Activated naive CD8-positive, alpha-beta T cell (primary cell): Measurements from ENCODE around the gene DRAXIN.
"Not testable (repeated sequence)": the region's sequence is repeated elsewhere in the genome, so short reads cannot be mapped to it uniquely, and the experiment has no call there.

ENCODE experiments used
- H3K27ac Mint-ChIP-seq: one replicate; pipeline ENCODE4 v1.8.0; 2021; ENCODE audit warnings: mixed read lengths
- H3K27me3 Mint-ChIP-seq: one replicate; pipeline ENCODE4 v1.8.0; 2021; ENCODE audit warnings: mixed read lengths
- H3K36me3 Mint-ChIP-seq: one replicate; pipeline ENCODE4 v1.8.0; 2021; ENCODE audit warnings: mixed read lengths
- H3K4me1 Mint-ChIP-seq: one replicate; pipeline ENCODE4 v1.8.0; 2021; ENCODE audit warnings: low read depth, mixed read lengths
- H3K4me3 Mint-ChIP-seq: one replicate; pipeline ENCODE4 v1.8.0; 2021; ENCODE audit warnings: mild to moderate bottlenecking, mixed read lengths
- H3K9me3 Mint-ChIP-seq: one replicate; pipeline ENCODE4 v1.8.0; 2021; ENCODE audit warnings: low read depth, mixed read lengths

The DRAXIN gene, protein sequence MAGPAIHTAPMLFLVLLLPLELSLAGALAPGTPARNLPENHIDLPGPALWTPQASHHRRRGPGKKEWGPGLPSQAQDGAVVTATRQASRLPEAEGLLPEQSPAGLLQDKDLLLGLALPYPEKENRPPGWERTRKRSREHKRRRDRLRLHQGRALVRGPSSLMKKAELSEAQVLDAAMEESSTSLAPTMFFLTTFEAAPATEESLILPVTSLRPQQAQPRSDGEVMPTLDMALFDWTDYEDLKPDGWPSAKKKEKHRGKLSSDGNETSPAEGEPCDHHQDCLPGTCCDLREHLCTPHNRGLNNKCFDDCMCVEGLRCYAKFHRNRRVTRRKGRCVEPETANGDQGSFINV

DNA sequence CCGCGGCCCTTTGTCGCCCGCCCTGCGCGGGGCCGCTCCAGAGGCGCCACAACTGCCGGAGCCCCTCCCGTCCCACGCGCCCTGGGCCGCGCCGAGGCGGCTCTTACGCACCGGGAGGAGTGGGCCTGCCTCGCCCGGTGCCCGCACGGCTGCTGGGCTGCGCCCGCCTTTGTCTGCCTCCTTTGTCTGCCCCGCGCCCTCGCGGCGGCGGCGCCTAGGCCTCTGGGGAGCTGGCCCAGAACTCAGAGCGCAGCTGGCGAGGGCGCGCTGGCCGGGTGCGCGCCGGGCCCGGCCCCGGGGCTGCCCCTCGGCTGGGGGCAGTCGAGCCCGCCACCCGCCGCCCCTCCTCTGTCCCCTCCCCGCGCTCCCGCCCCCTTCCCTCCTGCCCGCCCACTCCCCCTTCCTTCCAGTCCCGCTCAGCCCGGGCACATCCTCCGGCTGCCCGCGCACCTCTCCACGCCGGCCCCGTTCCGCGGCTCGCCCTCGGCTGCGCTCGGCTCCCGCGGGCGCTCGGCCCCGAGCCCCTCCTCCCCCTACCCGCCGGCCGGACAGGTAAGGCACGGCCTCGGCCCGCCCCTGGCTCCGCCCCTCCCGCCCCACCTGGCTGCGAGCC lies at the start of gene DRAXIN:
Gene DRAXIN (plus strand): TSS at position 409 of the 613 bp plus-strand sequence. CDS start 14,549 bp downstream, outside the sequence.
- no peak within 1 kb of the TSS for H3K27ac Mint-ChIP-seq
- peaks cover 27% of the 10 kb centered on the region for H3K4me1 Mint-ChIP-seq
- no peaks in the 10 kb centered on the region for H3K9me3 Mint-ChIP-seq
- no peaks in the 10 kb centered on the region for H3K36me3 Mint-ChIP-seq
- H3K27me3 Mint-ChIP-seq = peaks cover 16% of the 10 kb centered on the region
- H3K4me3 Mint-ChIP-seq = peak within 1 kb of the TSS; percentile 81

DNA sequence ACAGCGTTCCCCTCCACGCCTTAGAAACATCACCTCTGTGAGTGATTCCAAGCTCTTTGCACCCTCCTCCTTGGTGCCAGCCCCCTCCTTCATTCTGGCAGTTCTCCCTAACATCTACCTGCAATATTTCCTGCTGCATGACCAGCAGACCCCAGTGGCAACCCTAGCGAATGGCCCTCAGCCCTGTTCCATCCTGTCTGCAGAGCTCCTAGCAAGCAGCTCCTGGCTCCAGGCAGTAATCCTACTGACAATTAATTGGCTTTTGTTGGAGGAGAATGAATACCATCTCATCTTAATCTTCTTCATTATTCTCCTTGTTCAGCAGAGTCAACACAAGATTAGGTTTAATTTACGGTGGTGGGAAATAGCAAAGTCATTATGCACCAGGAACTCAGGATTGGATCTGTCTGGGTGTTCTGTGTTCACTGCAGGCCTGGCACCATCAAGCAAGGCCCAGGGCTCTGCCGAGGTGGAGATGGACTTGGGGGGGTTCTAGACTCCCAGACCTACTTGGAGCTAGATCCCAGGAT lies 49.7 kb upstream of the DRAXIN start:
- H3K4me1 Mint-ChIP-seq = peaks cover 1% of the 10 kb centered on the region
- no peak overlapping the region for H3K4me3 Mint-ChIP-seq
- H3K9me3 Mint-ChIP-seq = no peaks in the 10 kb centered on the region
- peaks cover 1% of the 10 kb centered on the region for H3K27me3 Mint-ChIP-seq
- H3K27ac Mint-ChIP-seq = no peak overlapping the region
- H3K36me3 Mint-ChIP-seq = no peaks in the 10 kb centered on the region

DNA sequence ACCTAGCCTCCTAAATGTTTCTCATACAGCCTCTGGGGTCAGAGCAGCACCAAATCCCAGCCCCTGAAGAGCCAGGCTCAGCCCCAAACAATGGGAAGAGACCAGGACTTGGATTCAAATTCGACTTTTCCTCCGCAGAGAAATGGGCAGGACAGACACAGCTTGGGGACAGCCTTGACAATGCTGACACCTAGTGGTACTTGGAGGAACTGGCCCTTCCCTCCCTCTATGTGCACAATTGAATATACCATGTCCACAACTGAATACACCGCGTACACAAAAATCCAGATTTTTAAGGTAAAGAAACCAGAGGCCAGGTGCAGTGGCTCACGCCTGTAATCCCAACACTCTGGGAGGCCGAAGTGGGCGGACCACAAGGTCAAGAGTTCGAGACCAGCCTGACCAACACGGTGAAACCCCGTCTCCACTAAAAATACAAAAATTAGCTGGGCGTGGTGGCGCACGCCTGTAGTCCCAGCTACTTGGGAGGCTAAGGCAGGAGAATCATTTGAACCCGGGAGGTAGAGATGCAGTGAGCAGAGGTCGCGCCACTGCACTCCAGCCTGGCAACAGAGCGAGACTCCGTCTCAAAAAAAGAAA lies 49.0 kb upstream of the DRAXIN start:
- not testable (repeated sequence) for H3K9me3 Mint-ChIP-seq, H3K27ac Mint-ChIP-seq, H3K36me3 Mint-ChIP-seq, H3K4me1 Mint-ChIP-seq, H3K4me3 Mint-ChIP-seq, H3K27me3 Mint-ChIP-seq

DNA sequence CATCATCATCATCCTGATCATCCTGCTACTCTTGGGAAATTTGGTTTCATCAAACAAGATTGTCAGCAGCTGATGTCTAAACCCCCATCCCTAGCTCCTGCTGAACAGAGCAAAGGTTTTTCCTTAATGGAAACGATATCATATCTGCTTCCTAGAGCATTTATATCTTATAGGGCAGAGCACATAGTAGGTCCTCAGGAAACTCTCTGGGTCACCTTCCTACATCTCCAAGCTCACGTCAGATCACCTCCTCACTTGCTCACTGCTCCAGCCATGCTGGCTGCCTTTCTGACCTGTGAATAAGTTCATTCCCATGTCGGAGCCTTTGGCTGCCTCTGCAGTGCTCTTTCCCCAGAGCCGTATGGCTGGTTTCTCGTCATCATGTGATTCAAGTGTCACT lies 47.7 kb upstream of the DRAXIN start:
- H3K27me3 Mint-ChIP-seq = peaks cover 1% of the 10 kb centered on the region
- no peak overlapping the region for H3K27ac Mint-ChIP-seq
- no peak overlapping the region for H3K4me3 Mint-ChIP-seq
- H3K9me3 Mint-ChIP-seq = no peaks in the 10 kb centered on the region
- peaks cover 3% of the 10 kb centered on the region for H3K4me1 Mint-ChIP-seq
- no peaks in the 10 kb centered on the region for H3K36me3 Mint-ChIP-seq

DNA sequence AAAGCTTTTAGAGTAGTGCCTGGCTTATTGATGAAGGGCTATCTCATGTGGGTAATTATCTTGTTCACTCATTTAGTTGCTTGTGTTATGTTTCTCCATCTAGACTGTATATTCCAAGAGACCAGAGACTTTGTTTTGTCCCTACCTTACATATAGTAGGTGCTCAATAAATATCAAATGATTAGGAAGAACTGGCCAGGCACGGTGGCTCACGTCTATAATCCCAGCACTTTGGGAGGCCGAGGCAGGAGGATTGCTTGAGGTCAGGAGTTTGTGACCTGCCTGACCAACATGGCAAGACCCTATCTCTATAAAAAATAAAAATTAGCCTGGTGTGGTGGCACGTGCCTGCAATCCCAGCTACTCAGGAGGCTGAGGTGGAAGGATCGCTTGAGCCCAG lies 46.2 kb upstream of the DRAXIN start:
- Mint-ChIP-seq H3K4me1 (peaks cover 7% of the 10 kb centered on the region), H3K4me3 (no peak overlapping the region), H3K27me3 (no peaks in the 10 kb centered on the region), H3K9me3 (no peaks in the 10 kb centered on the region), H3K36me3 (no peaks in the 10 kb centered on the region), H3K27ac (no peak overlapping the region)

DNA sequence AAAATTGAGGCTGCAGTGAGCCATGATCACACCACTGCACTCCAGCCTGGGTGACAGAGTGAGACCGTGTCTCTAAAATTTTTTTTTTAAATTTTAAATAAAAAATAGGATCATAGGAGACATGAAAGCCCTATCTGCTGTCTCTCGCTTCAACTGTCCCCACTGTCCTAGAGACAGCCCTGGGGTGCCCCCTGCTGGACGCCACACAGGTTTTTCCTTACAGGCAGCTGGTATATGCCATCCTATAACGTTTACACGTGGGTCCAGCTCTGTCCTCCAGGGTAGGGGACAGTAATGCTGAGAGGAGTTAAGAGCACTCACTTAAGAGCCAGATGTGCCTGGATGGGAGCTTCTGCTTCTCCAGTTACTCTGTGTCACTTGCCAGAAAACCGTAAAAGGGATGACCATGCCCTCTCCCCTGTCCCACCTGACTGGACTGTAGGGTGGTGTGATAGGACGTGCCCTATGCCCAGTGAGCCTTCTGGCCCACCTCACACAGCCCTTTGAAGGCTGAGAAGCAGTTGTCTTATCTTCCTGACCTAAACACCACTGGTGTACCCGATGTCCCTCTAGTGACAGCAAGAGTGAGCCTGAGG lies 45.7 kb upstream of the DRAXIN start:
- Mint-ChIP-seq H3K9me3 (no peaks in the 10 kb centered on the region), H3K4me3 (no peak overlapping the region), H3K27ac (no peak overlapping the region), H3K27me3 (no peaks in the 10 kb centered on the region), H3K36me3 (no peaks in the 10 kb centered on the region), H3K4me1 (peaks cover 8% of the 10 kb centered on the region)

DNA sequence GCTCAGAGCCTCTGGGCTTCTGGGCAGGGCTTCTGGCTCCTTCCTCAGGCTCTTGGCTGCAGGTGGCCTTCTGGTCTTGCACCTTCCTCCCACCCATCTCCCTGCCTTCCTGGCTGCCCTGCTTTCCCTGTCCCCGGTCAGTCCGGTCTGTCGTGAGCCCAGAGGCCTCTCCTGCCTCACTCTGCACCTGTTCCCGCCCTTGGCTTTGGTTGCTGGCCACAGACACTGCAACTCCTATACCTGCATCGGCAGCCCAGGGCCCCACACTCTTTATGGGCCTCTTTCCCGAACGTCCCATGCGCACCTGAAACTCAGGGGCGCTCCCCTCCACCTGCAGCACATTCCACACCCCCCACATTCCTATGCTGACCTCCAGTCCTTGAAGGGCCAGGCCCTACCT lies 45.2 kb upstream of the DRAXIN start:
- no peak overlapping the region for H3K4me3 Mint-ChIP-seq
- H3K4me1 Mint-ChIP-seq = peaks cover 14% of the 10 kb centered on the region
- H3K27ac Mint-ChIP-seq = no peak overlapping the region
- no peaks in the 10 kb centered on the region for H3K9me3 Mint-ChIP-seq
- H3K36me3 Mint-ChIP-seq = no peaks in the 10 kb centered on the region
- no peaks in the 10 kb centered on the region for H3K27me3 Mint-ChIP-seq

DNA sequence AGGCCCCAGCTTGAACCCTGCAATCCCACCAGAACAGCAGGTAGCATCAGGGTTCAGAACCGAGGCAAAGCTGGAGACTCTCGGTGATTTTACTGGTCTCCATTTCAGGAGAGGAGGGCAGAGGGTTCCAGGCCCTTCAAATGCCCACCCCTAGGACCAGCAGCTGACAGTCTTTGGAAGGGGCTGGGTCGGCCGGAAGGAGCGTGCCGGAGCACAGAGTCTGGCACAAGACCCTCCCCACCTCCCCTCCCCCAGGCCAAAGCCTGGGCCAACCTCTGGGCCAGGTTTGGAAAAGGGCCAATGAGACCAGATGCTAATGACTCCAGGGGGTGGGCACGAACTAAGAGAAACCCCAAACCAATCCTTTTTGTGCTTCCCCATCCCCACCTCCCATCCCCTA lies 44.2 kb upstream of the DRAXIN start:
- H3K27me3 Mint-ChIP-seq = no peaks in the 10 kb centered on the region
- no peaks in the 10 kb centered on the region for H3K9me3 Mint-ChIP-seq
- no peak overlapping the region for H3K27ac Mint-ChIP-seq
- no peaks in the 10 kb centered on the region for H3K36me3 Mint-ChIP-seq
- peaks cover 15% of the 10 kb centered on the region for H3K4me1 Mint-ChIP-seq
- no peak overlapping the region for H3K4me3 Mint-ChIP-seq

DNA sequence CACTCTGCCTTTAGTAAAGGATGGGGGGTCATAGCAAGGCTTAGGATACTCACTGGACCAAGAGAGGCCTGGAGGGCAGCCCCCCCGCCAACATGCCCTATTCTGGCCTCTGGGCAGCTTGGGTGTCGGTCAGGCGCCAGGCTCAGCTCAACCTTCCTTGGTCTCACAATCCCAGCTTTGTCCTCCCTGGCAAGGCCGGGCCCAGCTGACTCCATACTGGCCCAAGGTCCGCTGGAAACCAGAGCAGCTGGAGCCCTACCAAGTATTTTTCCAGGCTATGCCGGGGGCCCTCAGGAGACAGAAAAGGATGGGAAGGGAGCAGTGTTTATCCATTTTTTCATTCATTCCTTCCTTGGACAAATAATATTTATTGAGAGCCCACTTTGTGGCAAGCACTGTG lies 43.5 kb upstream of the DRAXIN start:
- H3K4me1 Mint-ChIP-seq = peaks cover 14% of the 10 kb centered on the region
- H3K9me3 Mint-ChIP-seq = no peaks in the 10 kb centered on the region
- no peaks in the 10 kb centered on the region for H3K36me3 Mint-ChIP-seq
- no peak overlapping the region for H3K27ac Mint-ChIP-seq
- H3K4me3 Mint-ChIP-seq = no peak overlapping the region
- H3K27me3 Mint-ChIP-seq = no peaks in the 10 kb centered on the region

DNA sequence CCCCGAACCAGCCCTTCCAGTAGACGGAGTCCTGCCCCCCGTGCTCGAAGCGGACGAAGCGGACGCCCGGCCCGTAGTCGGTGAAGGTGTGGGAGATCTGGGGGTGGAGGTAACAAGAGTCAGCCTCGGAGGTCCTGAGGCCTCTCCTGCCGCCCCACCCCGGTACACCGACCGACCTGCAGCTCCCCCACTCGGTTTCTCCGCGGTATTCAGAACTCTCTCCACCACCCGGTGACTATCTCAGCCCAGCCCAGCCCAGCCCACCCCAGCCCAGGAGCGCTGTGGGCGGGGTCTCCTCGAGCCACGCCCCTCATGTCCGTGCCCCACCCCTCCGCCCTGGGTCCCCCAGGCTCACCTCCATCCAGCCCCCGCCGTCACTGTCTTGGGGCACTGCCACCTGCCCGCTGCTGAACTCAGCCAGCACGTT lies 42.8 kb upstream of the DRAXIN start:
- no peaks in the 10 kb centered on the region for H3K27me3 Mint-ChIP-seq
- H3K4me3 Mint-ChIP-seq = peak overlapping the region; percentile 20
- no peaks in the 10 kb centered on the region for H3K9me3 Mint-ChIP-seq
- no peak overlapping the region for H3K27ac Mint-ChIP-seq
- H3K4me1 Mint-ChIP-seq = peaks cover 14% of the 10 kb centered on the region
- H3K36me3 Mint-ChIP-seq = no peaks in the 10 kb centered on the region

DNA sequence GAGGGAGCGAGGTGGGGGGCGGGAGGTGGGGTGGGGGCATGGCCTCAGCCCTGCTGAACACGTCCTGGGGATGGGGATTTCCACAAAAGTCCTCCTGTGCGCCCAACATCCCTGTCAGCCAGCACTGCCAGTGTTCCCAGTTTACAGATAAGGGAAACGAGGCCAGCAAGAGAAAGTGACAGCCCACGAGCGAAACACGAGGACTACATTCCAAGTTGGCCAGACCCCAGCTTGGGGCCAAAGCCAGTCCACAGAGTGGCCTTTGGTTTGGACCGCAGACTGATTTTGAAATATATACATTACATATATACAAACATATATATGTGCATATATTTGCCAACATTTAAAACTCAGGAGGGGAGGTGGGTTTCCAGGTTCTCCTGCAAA lies 42.3 kb upstream of the DRAXIN start:
- H3K27ac Mint-ChIP-seq = no peak overlapping the region
- no peaks in the 10 kb centered on the region for H3K36me3 Mint-ChIP-seq
- no peaks in the 10 kb centered on the region for H3K27me3 Mint-ChIP-seq
- H3K9me3 Mint-ChIP-seq = no peaks in the 10 kb centered on the region
- H3K4me3 Mint-ChIP-seq = no peak overlapping the region
- H3K4me1 Mint-ChIP-seq = peaks cover 14% of the 10 kb centered on the region

DNA sequence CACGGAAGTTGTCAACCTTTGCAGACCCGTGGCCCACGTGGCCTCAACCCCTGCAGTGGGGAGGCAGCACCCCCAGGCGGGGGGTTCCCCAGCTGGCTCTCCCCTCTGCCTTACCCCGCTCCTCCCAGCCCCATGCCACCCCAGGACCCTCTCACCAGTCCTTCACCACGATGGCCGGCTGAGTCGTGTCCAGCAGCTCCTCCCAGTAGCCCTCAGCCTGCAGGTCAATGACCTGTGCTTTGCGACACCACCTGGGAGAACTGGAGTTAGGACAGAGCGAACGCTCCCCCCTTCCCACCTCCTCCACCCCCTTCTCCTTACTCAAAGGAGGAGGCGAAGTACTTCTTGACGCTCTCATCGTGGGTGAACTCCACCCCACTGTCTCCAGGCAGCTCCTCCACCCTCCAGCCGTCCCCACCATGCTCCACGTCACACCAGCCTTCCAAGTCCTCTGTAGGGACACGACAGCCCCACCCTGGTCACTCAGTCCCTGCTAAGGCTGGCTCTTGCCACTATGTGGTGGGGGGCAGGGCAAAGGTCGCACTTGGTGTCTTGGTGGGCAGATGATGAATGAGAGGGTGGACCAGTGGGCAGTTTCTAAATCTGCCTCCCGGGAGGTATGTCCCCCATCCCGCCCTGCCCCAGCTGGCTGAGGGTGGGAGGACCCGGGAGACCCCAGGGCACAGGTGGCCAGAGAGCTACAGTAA lies 41.7 kb upstream of the DRAXIN start:
- no peaks in the 10 kb centered on the region for H3K27me3 Mint-ChIP-seq
- no peak overlapping the region for H3K4me3 Mint-ChIP-seq
- peaks cover 14% of the 10 kb centered on the region for H3K4me1 Mint-ChIP-seq
- no peaks in the 10 kb centered on the region for H3K36me3 Mint-ChIP-seq
- no peak overlapping the region for H3K27ac Mint-ChIP-seq
- H3K9me3 Mint-ChIP-seq = no peaks in the 10 kb centered on the region

DNA sequence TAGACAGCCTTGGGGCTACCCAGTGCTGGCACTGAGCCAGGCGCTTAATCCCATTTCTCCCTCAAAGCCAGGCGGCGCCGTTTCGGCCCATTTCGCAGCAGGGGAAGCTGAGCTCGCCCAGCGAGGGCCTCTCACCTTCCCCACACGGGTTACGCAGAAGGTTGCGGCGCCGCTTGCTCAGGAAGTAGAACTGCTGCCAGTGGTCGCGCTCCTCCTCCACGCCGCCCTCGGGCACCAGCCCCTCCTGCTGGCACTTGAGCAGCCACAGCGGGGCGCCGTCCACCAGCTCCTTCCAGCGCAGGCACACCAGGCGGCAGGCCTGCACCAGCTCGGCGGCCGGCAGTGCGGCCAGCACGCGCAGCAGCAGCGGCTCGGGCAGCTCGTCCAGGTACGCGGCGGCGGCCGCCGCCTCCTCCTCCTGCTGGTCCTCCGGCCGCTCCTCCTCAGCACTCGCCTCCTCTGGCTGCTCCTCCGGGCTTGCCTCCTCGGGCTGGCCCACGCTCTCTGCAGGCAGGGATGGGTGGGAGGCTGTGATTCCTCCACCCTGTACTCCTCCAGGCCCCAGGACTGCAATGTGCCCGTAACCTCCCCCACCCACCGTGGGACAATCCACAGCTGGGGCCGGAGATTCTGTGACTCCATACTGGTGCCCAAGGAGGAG lies 41.0 kb upstream of the DRAXIN start:
- no peaks in the 10 kb centered on the region for H3K27me3 Mint-ChIP-seq
- no peak overlapping the region for H3K27ac Mint-ChIP-seq
- H3K4me1 Mint-ChIP-seq = peaks cover 16% of the 10 kb centered on the region
- peak overlapping the region; percentile 65 for H3K4me3 Mint-ChIP-seq
- H3K9me3 Mint-ChIP-seq = no peaks in the 10 kb centered on the region
- no peaks in the 10 kb centered on the region for H3K36me3 Mint-ChIP-seq

DNA sequence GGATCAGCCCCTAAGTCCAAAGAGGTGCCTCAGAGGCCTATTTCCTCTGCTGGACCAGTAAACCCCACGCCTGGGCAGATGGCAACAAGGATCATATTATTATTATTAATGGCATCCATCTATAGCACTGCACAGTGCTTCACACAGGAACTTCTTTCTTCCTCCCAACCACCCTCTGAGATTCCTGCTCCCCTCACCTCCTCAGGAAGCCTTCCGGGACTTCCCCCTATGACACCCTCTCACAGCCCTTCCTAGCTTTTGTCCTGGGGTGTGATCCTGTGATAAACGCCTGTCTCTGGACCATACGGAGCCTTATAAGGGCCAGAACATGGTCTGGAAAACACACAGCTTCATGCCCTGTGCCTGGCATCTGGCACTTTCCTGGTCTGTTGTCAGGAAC lies 40.5 kb upstream of the DRAXIN start:
- Mint-ChIP-seq H3K27ac (peak overlapping the region; percentile 46), H3K36me3 (no peaks in the 10 kb centered on the region), H3K9me3 (no peaks in the 10 kb centered on the region), H3K27me3 (no peaks in the 10 kb centered on the region), H3K4me3 (peak overlapping the region; percentile 65), H3K4me1 (peaks cover 20% of the 10 kb centered on the region)
